Left cardiac atrium (tissue), 4 donors: ENCODE data around the gene COPS3. TPM values are rescaled to one million over a fixed set of nuclear protein-coding genes. Genes with fewer than 3 reads are reported as not detected.

Experiments used
- ATAC-seq, 2 donors: fragments of 200-7000 bp; cut with Tn5 transposase; one replicate each; pipeline ENCODE4 v1.9.1; 2020; ENCODE audit warnings: mild to moderate bottlenecking in 2 of 2, moderate library complexity in 2 of 2
- DNase-seq: peaks from one replicate; pipeline ENCODE4 v3.0.0-alpha.2; 2020
- intact Hi-C, 2 donors: fragments of 100-400 bp; cut with DNase I; formaldehyde crosslinking; loops; one replicate each; pipeline versions ENCODE4 v1.14.1 to v1.15.1; 2022 to 2023
- total RNA-seq, 2 donors: library from RNA; stranded (reverse); fragmentation: NEBNext Ultra II Directional; extraction: Animal tissue kit (Norgen Biotek cat#: 25700); gene quantifications; one replicate each; pipeline ENCODE4 v1.2.1, GENCODE V29; 2021
- donor health status: DM: no; HTN: yes; CAD: no.
- donor health status: DM: no; HTN: yes; CAD: no; lungs with severe emphysema.
- donor health status: DM: yes; HTN: yes; CAD: no.
- donor health status: Dilated cardiomyopathy.

Gene COPS3
- total RNA-seq, 2 donors from 2014 or later: 55.6 to 60.3 TPM

- intact Hi-C loops: no loop called here
- ATAC-seq: peak; percentile 86 to 88
- no peak for DNase-seq
Observed at GRCh38 chr17:17227608-17228520, 53.2 kb downstream of the COPS3 start.

- intact Hi-C loops: no loop called here
- DNase-seq (no peak), ATAC-seq (no peak)
Observed at GRCh38 chr17:17226451-17227265, 54.4 kb downstream of the COPS3 start.

- no peak for ATAC-seq
- DNase-seq: no peak
- intact Hi-C loops: no loop called here
Observed at GRCh38 chr17:17225901-17226300, 55.1 kb downstream of the COPS3 start.

- intact Hi-C loops: no loop called here
- ATAC-seq (no peak), DNase-seq (no peak)
Observed at GRCh38 chr17:17224137-17224536, 56.9 kb downstream of the COPS3 start.

GRCh38 chr17:17223736-17224135, 57.3 kb downstream of the COPS3 start:
- intact Hi-C loops: no loop called here
- ATAC-seq: no peak
- DNase-seq: no peak

GRCh38 chr17:17221329-17221728, 59.7 kb downstream of the COPS3 start:
- no peak for ATAC-seq

GRCh38 chr17:17220529-17220928, 60.5 kb downstream of the COPS3 start:
- DNase-seq: no peak
- intact Hi-C loops: no loop called here
- no peak for ATAC-seq

More at GRCh38 chr17:17221329-17221728, 59.7 kb downstream of the COPS3 start:
- DNase-seq: no peak
- intact Hi-C loops: no loop called here

- DNase-seq (no peak), ATAC-seq (no peak)
- intact Hi-C loops: no loop called here
Observed at GRCh38 chr17:17217995-17218394, 63.1 kb downstream of the COPS3 start.

- intact Hi-C loops: no loop called here
- ATAC-seq (no peak), DNase-seq (no peak)
Observed at GRCh38 chr17:17216776-17217175, 64.3 kb downstream of the COPS3 start.

GRCh38 chr17:17216236-17216635, 64.8 kb downstream of the COPS3 start:
- ATAC-seq (no peak), DNase-seq (no peak)
- intact Hi-C loops: no loop called here

GRCh38 chr17:17215575-17215974, 65.5 kb downstream of the COPS3 start:
- no peak for DNase-seq
- no peak for ATAC-seq
- intact Hi-C loops: no loop called here

GRCh38 chr17:17214646-17215436, 66.2 kb downstream of the COPS3 start:
- intact Hi-C loops: no loop called here
- no peak for DNase-seq
- ATAC-seq: no peak

- ATAC-seq (peak in 1 of 2 donors; percentile 62), DNase-seq (no peak)
- intact Hi-C loops: no loop called here
Observed at GRCh38 chr17:17213775-17214174, 67.3 kb downstream of the COPS3 start.

- intact Hi-C loops: no loop called here
- ATAC-seq (no peak), DNase-seq (no peak)
Observed at GRCh38 chr17:17207998-17208397, 73.0 kb downstream of the COPS3 start.

- intact Hi-C loops: no loop called here
- DNase-seq: no peak
- ATAC-seq: peak in 1 of 2 donors; percentile 7
Observed at GRCh38 chr17:17206913-17207335, 74.1 kb downstream of the COPS3 start.

- intact Hi-C loops: no loop called here
- ATAC-seq: peak; percentile 71 to 72
- peak; percentile 83 for DNase-seq
Observed at GRCh38 chr17:17206124-17206912, 74.7 kb downstream of the COPS3 start, which contains the start of gene PLD6. PLD6 (minus strand) TSS chr17:17206333; CDS start chr17:17206286, 47 bp downstream.

- DNase-seq: peak; percentile 57
- intact Hi-C loops: no loop called here
Observed at GRCh38 chr17:17205368-17206123, 75.5 kb downstream of the COPS3 start.

More at GRCh38 chr17:17205368-17206123, 75.5 kb downstream of the COPS3 start:
- peak; percentile 38 to 61 for ATAC-seq
